Left colon (tissue), 2 donors: Measurements from ENCODE around the gene SLC12A1. TPM values are rescaled to one million over a fixed set of nuclear protein-coding genes. Genes with fewer than 3 reads are reported as not detected.
"Not testable (repeated sequence)": the region's sequence is repeated elsewhere in the genome, so short reads cannot be mapped to it uniquely, and the experiment has no call there.

Experiments
- ATAC-seq: fragments of 200-7000 bp; cut with Tn5 transposase; one replicate; pipeline ENCODE4 v1.9.1; 2020; ENCODE audit warnings: mild to moderate bottlenecking, moderate library complexity
- DNase-seq, 2 donors: peaks; one replicate each; pipeline ENCODE4 v3.0.0-alpha.2; 2020
- intact Hi-C, 2 donors: fragments of 100-400 bp; cut with DNase I in 1 of 2; cut with micrococcal nuclease in 1 of 2; formaldehyde crosslinking; loops; one replicate each; pipeline versions ENCODE4 v1.11.2 to v1.14.0; 2022; cut with DNase I, micrococcal nuclease
- total RNA-seq, 2 donors: library from RNA; stranded (reverse); fragmentation: NEBNext Ultra II Directional; extraction: Animal tissue kit (Norgen Biotek cat#: 25700); gene quantifications; one replicate each; pipeline ENCODE4 v1.2.1, GENCODE V29; 2021
- donor health status: DM: no; HTN: no; CAD: no.
- donor health status: DM: yes; HTN: yes; CAD: no.

Gene SLC12A1
- total RNA-seq, 2 donors from 2014 or later = not detected

DNA sequence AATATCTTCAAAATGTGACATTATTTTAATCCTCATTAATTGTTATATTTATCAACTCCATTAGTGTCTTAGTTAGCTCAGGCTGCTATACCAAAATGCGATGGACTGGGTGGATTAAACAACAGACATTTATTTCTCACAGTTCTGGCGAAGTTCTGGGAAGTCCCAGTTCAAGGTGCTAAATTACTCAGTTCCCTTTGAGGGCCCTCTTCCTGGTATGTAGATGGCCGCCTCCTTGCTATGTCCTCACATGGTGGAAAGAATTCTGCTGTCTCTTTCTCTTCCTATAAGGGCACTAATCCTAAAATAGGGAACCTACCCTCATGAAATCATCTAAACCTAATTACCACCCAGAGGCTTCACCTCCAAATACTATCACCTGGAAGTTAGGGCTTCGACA lies 86.4 kb downstream of the SLC12A1 start:
- intact Hi-C loops = no loop called here
- ATAC-seq (no peak), DNase-seq (no peak)

DNA sequence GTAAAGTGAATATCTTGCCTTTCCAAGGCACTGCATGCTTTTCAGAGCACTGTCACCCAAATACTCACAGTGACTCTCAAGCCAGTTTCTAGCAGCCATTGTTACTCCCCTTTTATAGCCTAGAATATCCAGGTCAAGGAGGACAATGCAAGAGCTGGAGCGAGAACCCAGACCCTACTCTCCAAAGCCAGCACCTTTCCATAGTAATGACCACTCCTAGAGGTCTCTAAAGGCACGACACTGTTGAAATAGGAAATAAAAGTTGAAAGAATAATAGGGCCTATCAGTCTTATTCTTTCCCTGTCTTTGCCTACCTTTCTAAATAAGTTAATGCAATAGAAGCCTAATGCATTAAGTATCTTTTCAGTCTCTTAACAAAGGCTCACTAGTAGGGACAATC lies 91.6 kb downstream of the SLC12A1 start:
- ATAC-seq (no peak), DNase-seq (no peak)
- intact Hi-C loops = no loop called here

DNA sequence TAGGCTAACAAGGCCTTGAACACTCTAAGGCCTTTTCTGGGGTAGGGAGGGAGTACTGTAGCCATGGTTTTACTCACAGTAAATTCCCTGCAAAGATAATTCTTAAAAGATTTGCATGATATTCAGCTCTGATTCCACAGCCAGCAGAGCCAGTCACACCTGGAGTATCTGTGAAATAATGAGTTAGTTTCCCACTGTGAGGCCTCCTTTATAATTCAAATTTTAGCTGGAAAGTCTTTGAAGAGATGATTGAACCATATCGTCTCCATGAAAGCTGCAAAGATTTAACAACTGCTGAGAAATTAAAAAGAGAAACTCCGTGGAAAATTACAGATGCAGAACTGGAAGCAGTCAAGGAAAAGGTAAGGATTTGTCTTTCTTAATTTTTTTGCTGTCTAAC lies 92.8 kb downstream of the SLC12A1 start:
- no peak for DNase-seq
- no peak for ATAC-seq
- intact Hi-C loops = no loop called here

DNA sequence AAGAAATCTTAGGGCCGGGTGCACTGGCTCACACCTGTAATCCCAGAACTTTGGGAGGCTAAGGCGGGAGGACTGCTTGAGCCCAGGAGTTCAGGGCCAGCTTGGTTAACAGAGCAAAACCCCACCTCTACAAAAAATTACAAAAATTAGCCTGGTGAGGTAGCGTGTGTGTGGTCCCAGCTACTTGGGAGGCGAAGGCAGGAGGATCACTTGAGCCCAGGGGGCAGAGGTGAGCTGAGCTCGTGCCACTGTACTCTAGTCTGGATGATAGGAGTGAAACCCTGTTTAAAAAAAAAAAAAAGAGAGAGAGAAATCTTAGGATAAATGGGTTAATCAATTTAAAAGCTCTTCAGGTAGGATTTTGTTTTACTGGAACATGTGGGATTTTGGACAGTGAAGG lies 93.9 kb downstream of the SLC12A1 start:
- DNase-seq = no peak
- no peak for ATAC-seq
- intact Hi-C loops = no loop called here

DNA sequence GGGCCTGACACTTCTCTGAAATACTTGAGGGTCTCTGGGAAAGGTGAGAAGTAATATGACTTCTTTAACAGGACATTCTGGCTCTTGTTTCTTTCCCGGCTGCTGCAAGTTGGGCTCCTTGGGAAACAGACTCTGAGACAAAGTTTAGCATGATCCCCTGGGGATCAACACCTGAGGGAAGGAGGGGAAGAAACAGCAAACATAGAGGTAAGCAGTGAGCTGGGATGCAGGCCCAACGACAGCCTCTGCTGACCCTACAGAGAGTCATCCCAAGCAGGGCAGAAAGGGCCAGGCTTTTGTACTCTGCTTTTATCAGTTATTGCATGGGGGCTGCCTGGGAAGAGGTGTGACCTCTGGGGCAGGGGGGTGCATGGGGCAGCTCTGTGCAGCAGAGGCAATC lies 98.3 kb downstream of the SLC12A1 start:
- intact Hi-C loops = no loop called here
- ATAC-seq = no peak

DNA sequence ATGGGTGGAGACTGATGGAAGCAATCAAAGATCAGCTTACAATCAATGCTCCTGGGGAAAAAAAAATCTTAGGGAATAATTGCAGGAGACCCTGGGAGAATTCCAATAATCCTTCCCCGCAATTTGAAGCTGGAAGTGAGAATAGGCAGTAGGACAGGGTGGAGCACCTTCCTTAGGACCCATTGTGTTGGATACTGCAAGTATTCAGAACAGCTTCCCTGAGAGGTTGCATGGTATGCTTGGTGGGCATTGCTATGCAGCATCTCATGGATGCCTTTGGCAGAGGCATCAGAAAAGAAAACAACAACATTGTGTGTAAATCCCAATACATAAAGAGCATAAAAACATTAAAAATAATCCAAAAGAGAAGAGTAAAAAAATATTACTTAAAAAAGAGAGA lies 100.5 kb downstream of the SLC12A1 start:
- intact Hi-C loops = no loop called here
- DNase-seq (no peak), ATAC-seq (no peak)

More for the DNA sequence above, 98.3 kb downstream of the SLC12A1 start:
- DNase-seq = no peak

DNA sequence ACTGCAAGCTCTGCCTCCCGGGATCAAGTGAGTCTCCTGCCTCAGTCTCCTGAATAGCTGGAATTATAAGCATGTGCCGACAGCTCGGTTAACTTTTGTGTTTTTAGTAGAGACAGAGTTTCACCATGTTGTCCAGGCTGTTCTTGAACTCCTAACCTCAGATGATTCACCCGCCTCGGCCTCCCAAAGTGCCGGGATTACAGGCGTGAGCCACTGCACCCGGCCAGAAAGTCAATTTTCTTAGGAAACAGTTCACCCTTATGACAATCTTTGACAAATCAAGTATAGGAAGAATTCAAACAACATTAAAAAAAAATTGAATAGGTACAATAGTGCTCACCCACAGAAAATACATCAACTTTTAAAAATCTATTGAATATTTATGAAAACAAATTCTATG lies 101.5 kb downstream of the SLC12A1 start:
- intact Hi-C loops = no loop called here
- DNase-seq = no peak
- no peak for ATAC-seq

DNA sequence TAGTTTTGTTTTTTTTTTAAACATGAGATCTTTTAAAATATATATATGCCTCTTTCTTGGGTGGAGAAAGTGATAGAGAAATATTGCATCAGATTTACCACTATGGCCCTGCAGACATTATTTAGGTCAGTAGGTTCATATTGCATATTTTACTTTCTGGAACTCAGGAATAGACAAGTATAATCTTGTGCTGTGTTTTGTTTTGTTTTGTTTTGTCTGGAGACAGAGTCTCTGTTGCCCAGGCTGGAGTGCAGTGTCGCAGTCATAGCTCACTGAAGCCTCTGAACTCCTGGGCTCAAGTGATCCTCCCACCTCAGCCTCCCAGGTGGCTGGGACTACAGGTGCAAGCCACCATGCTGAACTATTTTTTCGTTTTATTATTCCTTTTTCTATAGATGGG lies 103.6 kb downstream of the SLC12A1 start:
- ATAC-seq (no peak), DNase-seq (no peak)
- intact Hi-C loops = no loop called here

DNA sequence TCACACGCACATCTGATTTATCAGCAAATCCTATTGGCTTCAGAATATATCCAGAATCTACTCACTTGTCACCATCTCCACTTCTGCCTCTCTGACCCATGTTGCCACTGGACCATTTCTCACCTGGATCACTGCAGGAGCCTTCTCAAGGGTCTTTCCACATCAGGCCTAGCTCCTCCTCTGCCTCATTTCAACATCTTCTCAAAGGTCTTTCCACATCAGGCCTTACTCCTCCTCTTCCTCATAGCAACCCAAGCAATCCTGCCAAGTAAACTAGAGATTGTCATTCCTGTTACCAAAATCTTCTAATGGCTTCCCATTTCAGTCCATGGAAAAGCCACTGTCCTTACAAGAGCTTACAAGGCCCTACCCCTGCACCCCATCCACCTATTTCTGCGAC lies 107.1 kb downstream of the SLC12A1 start:
- intact Hi-C loops = no loop called here
- no peak for DNase-seq

DNA sequence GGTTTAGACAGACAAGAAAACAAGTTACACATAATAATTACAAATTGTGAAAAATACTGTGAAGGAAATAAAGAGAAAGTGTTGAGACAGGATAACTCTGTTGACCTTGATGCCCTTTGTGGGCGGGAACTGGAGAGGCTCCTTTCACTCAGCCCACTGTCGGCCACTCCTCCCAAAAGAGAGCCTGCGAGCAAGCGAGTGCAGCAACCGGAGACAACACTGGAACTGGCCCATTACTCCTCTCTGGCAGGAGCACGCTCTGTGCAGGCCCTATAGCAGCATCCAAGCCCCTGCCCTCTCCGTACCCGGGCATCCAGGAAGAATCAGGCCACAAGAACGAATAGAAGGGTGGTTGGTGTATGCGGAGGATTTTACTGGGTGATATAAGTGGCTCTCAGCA lies 108.9 kb downstream of the SLC12A1 start:
- no peak for DNase-seq
- ATAC-seq = no peak
- intact Hi-C loops = no loop called here

More for the DNA sequence above, 107.1 kb downstream of the SLC12A1 start:
- no peak for ATAC-seq

DNA sequence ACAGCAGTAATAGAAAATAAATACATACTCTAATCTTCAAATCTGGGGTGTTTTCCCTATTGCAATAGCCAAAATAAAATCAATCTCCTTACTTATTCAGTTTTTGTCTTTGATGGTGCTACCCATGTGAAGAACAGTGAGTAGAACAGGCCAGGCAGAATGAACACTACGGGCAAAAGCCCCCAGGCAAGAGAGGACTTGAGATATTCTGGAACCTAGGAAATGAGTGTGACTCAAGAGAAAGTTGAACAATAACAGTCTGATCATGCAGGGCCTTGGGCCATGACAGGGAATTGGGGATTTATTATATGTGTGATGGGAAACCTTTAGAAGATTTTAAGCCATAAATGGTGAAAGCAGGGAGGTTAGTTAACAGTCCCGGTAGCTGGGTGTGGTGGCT lies 111.1 kb downstream of the SLC12A1 start:
- intact Hi-C loops = no loop called here

DNA sequence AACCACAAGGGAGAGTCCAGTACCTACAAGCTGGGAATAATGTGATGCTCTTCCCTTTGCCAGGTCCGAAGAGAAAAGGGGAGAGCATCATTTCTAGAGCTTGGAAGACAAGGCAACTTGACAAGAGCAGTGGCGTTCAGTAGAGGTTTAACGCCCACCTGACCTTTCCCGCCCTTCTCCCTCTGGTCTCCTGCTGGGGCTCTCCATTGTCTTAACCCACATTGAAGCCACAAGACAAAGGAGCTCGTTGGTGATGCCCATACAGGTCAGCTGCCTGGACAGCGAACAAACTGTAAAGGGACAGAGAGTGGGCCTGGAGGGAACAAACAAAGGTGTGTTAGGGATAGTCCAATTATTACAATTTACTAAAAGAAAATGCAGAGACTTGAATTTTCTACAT lies 112.0 kb downstream of the SLC12A1 start:
- no peak for DNase-seq
- no peak for ATAC-seq
- intact Hi-C loops = no loop called here

More for the DNA sequence above, 111.1 kb downstream of the SLC12A1 start:
- DNase-seq (no peak), ATAC-seq (no peak)

DNA sequence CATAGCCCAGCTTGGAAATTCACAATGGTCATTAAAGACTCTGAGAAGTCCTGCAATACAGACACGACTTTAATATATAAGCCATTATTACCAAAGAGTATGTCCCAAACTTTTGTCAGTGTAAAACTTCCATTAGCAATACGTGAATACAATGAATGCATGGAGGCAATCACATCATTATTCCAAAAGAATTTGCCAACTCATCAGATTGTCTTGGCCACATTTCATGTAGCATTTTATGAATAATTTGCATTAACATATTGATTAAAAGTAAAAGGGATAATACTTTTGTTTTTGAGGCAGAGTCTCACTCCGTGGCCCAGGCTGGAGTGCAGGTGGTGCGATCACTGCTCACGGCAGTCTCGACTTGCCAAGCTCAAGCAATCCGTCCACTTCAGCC lies 117.2 kb downstream of the SLC12A1 start:
- ATAC-seq = no peak
- intact Hi-C loops = no loop called here
- DNase-seq = no peak

DNA sequence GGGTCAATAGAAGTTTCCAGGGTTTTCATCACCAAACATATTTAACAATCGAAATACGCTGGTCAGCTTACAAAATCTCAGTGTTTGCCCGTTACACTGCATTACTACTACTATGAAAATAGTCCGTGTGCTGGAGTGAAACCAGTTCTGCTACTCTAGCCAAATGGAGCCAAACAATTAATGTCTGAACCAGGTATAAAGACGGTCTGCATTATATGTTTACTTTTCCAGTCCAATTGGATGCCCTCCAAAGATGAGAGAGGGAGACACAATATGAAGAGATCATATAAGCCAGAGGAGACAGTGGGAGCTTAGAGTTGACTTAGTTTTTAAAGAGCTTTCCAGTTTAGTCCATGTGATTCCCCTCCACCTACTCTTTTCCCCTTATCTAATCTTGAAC lies 118.8 kb downstream of the SLC12A1 start:
- ATAC-seq (no peak), DNase-seq (no peak)
- intact Hi-C loops = no loop called here

DNA sequence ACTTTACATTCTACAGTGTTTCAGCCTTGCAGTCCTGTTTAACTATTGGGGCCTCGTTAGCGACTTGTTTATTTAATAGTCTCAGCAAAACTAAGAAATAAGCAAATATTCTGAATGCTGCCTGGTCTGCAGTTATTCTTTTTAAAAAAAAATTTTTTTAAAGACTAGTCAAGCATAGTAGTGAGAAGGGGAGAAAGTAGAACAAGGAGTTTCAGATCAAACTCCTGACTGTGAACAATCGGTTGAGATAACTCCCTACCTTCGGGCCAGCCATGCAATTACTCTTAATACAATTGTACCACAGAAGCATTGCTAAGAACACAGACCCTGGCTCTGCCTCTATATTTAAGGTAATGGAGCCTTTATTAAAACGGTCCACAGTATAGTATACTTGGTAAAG lies 119.3 kb downstream of the SLC12A1 start:
- DNase-seq = no peak
- intact Hi-C loops = no loop called here
- ATAC-seq = no peak

DNA sequence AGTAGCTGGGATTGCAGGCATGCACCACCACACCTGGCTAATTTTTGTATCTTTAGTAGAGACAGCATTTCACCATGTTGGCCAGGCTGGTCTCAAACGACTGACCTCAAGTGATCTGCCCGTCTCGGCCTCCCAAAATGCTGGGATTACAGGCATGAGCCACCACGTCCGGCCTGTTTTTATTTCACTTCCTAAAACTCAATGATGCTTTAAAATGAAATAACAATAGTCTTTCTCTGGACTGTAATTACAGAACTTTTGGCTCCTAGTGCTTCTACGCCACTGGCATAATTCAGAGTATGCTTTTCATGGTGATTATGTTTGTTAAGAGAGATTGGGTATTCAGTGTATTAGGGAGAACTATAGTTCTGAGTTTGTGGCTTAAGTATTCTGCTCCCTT lies 120.1 kb downstream of the SLC12A1 start:
- ATAC-seq, intact Hi-C loops, DNase-seq: not testable (repeated sequence)

DNA sequence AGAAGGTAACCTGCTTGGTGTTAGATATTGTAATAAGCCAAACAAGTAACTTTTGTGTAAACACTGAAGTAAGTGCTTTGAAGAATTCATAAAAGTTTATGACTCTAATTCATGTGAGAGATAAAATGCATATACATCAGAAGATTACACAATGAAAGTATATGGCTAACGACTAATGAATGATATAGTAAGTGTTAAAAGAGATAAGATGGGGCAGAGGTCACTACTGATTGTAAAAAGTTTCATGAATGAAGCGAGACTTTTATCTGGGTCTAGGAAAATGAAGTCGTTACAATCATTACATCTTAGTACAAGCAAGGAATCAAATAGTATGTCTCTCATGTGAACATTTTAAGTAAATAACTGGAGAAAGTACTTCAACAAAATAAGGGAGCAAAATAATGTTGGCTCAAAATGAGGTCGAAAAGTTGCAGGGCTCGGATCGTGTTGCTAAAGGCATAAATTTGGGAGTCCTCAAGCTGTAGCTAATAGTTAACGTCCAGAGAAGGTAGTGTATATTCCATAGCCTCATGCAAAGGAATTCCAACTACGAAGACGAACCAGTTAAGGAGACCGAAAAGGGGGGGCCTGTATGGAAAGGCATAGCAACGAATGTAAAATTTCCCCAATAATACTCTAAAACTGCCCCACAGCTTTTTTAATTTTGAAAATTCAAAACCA lies 124.1 kb downstream of the SLC12A1 start:
- ATAC-seq = peak; percentile 68
- no peak for DNase-seq
- intact Hi-C loops = no loop called here

DNA sequence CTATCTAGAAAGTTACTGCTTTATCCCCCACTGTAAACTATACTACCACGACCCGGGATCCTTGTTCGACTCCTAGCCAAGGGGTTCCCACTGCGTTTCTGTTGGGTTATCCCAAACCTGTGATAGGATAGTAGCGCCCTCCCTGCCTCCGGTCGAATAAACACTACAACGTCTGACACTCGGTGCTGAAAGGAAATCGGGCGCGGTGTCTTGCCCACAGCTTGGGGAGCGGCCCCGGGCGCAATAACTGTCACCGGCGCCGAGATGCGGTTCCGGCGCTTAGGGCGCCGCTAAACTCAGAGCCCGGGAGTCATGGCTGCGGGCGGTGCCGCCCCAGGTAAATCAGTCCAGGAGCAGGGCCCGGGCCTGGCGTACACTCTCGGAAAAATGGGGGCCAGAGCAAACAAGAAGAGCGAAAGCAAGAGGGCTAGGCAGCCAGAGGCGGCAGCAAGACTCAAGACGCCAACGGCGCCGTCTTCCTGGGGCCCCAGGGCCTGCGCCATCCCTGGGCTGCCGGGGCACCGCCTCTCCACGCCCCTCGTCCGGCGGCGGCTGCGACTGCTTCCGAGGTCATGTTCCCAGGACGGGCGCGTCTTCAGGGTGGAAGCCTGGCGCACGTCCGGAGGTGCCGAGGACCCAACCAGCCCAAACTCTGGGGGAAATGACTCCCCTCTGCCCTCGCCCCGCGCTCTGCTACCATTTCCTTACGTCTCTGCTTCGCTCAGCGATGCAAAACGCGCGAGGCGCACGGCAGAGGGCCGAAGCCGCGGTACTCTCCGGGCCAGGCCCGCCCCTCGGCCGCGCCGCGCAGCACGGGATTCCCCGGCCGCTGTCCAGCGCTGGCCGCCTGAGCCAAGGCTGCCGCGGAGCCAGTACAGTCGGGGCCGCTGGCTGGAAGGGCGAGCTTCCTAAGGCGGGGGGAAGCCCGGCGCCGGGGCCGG lies 125.0 kb downstream of the SLC12A1 start, which contains the start of gene DUT:
DUT (plus strand) TSS at position 575 of the 941 bp plus-strand sequence; CDS start at position 662, 87 bp downstream.
- ATAC-seq (peak; percentile 86), DNase-seq (peak; percentile 86 to 90)
- intact Hi-C loops = no loop called here

DNA sequence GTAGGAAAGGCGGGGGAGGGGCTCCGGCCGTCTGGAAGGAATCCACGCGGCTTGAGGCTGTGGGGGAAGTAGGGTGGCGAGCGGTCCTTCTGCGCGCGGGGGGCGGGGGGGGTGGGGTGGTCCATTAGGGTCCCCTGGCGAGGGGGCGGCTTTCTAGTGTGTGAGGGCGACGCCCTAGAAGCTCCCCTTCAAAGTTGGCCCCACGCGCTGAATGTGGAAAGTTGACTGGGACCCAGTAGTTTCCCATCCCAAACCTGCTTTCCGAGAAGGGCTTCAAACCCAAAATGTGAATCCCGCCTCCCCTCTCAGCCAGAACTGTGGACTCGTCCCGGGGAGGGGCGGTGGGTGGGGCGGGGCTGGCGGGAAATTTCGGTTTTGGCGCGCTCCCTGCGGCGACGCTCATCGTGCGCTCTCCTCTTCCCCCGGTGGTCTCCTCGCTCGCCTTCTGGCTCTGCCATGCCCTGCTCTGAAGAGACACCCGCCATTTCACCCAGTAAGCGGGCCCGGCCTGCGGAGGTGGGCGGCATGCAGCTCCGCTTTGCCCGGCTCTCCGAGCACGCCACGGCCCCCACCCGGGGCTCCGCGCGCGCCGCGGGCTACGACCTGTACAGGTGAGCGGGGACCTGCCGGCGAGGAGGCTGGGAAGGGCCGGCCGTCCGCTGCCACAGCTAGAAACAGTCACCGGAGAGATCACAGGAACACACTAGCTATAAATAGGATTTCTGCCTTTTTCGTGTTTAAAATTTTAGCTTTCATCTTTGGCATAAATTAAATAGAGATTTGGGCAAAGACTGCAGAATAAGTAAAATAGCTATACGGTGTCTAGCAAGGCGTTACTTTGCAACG lies 125.9 kb downstream of the SLC12A1 start:
- ATAC-seq (peak; percentile 52), DNase-seq (peak; percentile 62 to 69)
- intact Hi-C loops = no loop called here
